ENCODE measurements around the gene STK32C.

DNA sequence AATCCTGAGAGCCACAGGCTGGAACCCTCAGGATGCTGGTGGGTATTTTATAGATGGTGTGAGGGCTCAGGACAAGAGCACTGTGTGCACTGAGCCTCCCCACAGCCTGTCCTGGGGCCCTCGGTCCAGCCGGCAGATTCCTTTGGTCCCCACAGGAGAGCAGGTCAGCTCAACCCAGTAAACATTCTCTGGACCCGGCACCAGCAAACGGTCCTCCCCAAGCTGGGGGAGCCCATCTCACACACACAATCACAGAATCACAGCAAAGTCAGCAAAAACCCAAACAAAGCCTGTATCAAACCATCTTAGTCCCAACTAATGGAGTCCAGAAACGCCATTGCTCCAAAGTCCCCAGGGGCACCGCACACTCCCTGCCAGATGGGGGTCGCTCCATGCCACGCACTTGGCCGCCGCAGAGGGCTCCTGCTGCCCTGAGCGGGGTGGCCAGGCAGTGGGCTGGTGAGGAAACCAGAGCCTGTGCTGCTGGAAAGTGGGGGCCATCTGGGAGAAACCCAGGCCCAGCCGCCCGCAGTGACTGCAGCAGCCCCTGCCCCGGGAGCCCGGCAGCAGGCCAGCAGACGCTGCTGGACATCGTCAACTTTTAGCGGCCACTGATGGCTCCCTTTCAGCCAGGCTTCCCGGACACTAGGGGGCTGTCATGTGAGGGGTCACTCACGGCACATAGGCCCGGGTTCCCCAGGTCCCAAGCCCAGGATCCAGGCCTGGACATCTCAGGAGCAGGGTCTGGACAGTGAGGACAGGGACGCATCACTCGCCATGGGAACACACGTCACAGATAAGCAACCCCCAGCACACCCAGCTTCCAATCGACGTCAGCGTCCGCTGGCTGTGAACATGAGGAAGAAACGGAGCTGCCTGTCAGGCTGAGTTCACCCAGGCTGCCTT lies 68.4 kb downstream of the STK32C start:
- TF ChIP-seq POLR2AphosphoS5 (IDR thresholded peaks at IDR 0.05; ENCODE audit: borderline replicate concordance, low read depth, low read length) (no peak), EZH2 (IDR thresholded peaks at IDR 0.05) (no peak)

Data from SK-N-MC (cell line).